ENCODE data around the gene UBL7. TPM values are rescaled to one million over a fixed set of nuclear protein-coding genes. Genes with fewer than 3 reads are reported as not detected.

Gene UBL7
- total and polyA plus RNA-seq, 2 experiments from 2014 or later = 39.2 to 60.2 TPM

GRCh38 chr15:74468341-74469032 is 7.5 kb upstream of the UBL7 start:
- Histone ChIP-seq H4K20me1 (ENCODE audit: insufficient read depth, poor library complexity, severe bottlenecking) (no peaks in the 10 kb centered on the region), H3K9me3 (ENCODE audit: low read depth) (no peaks in the 10 kb centered on the region), H2AFZ (no peak overlapping the region), H3K36me3 (replicated peaks; ENCODE audit: insufficient read depth, low read depth) (no peaks in the 10 kb centered on the region), H3K9me2 (replicated peaks; ENCODE audit: insufficient read depth) (no peaks in the 10 kb centered on the region), H3K27me3 (no peaks in the 10 kb centered on the region), H3K4me2 (no peak overlapping the region), H3K79me2 (peaks cover 5% of the 10 kb centered on the region), H3K4me3 (no peak overlapping the region), H3K27ac (no peak overlapping the region), H3K4me1 (ENCODE audit: insufficient read depth) (no peaks in the 10 kb centered on the region)
- no peak for TF ChIP-seq EZH2phosphoT487 (IDR thresholded peaks at IDR 0.05; ENCODE audit: low read depth, severe bottlenecking, unreplicated experiment)
- no peak for TF ChIP-seq EZH2 (IDR thresholded peaks at IDR 0.05; ENCODE audit: borderline replicate concordance)
- no peak for TF ChIP-seq CTCF (IDR thresholded peaks at IDR 0.05; ENCODE audit: poor library complexity)
- 95% methylated on average over 6 of the region's 6 CpGs for WGBS (ENCODE audit: low lambda C conversion rate, missing lambda C conversion rate)
- no peak for DNase-seq (ENCODE audit: low spot score)

- Histone ChIP-seq H3K4me2 (no peak overlapping the region), H3K4me1 (ENCODE audit: insufficient read depth) (no peaks in the 10 kb centered on the region), H3K79me2 (peaks cover 16% of the 10 kb centered on the region), H3K9me2 (replicated peaks; ENCODE audit: insufficient read depth) (no peaks in the 10 kb centered on the region), H3K27ac (no peak overlapping the region), H3K9me3 (ENCODE audit: low read depth) (no peaks in the 10 kb centered on the region), H3K27me3 (no peaks in the 10 kb centered on the region), H3K4me3 (no peak overlapping the region), H3K36me3 (replicated peaks; ENCODE audit: insufficient read depth, low read depth) (no peaks in the 10 kb centered on the region), H2AFZ (no peak overlapping the region), H4K20me1 (ENCODE audit: insufficient read depth, poor library complexity, severe bottlenecking) (no peaks in the 10 kb centered on the region)
- 100% methylated on average over 1 of the region's 1 CpG for WGBS (ENCODE audit: low lambda C conversion rate, missing lambda C conversion rate)
- TF ChIP-seq EZH2 (IDR thresholded peaks at IDR 0.05; ENCODE audit: borderline replicate concordance) (no peak), CTCF (IDR thresholded peaks at IDR 0.05; ENCODE audit: poor library complexity) (no peak), EZH2phosphoT487 (IDR thresholded peaks at IDR 0.05; ENCODE audit: low read depth, severe bottlenecking, unreplicated experiment) (no peak)
- no peak for DNase-seq (ENCODE audit: low spot score)
These were observed 5.6 kb upstream of the UBL7 start for GRCh38 chr15:74466570-74466969.

- Histone ChIP-seq H3K9me3 (ENCODE audit: low read depth) (no peaks in the 10 kb centered on the region), H3K4me3 (no peak overlapping the region), H3K79me2 (peaks cover 22% of the 10 kb centered on the region), H2AFZ (no peak overlapping the region), H3K27me3 (no peaks in the 10 kb centered on the region), H3K4me1 (ENCODE audit: insufficient read depth) (no peaks in the 10 kb centered on the region), H3K9me2 (replicated peaks; ENCODE audit: insufficient read depth) (no peaks in the 10 kb centered on the region), H3K27ac (no peak overlapping the region), H3K4me2 (no peak overlapping the region), H3K36me3 (replicated peaks; ENCODE audit: insufficient read depth, low read depth) (no peaks in the 10 kb centered on the region), H4K20me1 (ENCODE audit: insufficient read depth, poor library complexity, severe bottlenecking) (no peaks in the 10 kb centered on the region)
- WGBS (ENCODE audit: low lambda C conversion rate, missing lambda C conversion rate) = 100% methylated on average over 2 of the region's 2 CpGs
- TF ChIP-seq EZH2 (IDR thresholded peaks at IDR 0.05; ENCODE audit: borderline replicate concordance) = no peak
- no peak for TF ChIP-seq EZH2phosphoT487 (IDR thresholded peaks at IDR 0.05; ENCODE audit: low read depth, severe bottlenecking, unreplicated experiment)
- no peak for TF ChIP-seq CTCF (IDR thresholded peaks at IDR 0.05; ENCODE audit: poor library complexity)
- no peak for DNase-seq (ENCODE audit: low spot score)
These were observed 3.9 kb upstream of the UBL7 start for GRCh38 chr15:74464897-74465296.
